GM08714 (cell line): ENCODE results near the gene PCDH18.
"Not testable (repeated sequence)": the region's sequence is repeated elsewhere in the genome, so short reads cannot be mapped to it uniquely, and the experiment has no call there.

ENCODE experiments used
- H3K4me3 ChIP-seq: fragments of 200-500 bp; sonication (Bioruptor generic); 2 replicates; pipeline ENCODE4 v1.5.1; 2014; ENCODE audit warnings: mild to moderate bottlenecking, low read length, inconsistent platforms
- ZNF274 ChIP-seq: IDR thresholded peaks from 2 replicates; pipeline ENCODE4 v1.6.1; 2012; ENCODE audit warnings: mild to moderate bottlenecking, low read depth, low read length

The PCDH18 gene

DNA sequence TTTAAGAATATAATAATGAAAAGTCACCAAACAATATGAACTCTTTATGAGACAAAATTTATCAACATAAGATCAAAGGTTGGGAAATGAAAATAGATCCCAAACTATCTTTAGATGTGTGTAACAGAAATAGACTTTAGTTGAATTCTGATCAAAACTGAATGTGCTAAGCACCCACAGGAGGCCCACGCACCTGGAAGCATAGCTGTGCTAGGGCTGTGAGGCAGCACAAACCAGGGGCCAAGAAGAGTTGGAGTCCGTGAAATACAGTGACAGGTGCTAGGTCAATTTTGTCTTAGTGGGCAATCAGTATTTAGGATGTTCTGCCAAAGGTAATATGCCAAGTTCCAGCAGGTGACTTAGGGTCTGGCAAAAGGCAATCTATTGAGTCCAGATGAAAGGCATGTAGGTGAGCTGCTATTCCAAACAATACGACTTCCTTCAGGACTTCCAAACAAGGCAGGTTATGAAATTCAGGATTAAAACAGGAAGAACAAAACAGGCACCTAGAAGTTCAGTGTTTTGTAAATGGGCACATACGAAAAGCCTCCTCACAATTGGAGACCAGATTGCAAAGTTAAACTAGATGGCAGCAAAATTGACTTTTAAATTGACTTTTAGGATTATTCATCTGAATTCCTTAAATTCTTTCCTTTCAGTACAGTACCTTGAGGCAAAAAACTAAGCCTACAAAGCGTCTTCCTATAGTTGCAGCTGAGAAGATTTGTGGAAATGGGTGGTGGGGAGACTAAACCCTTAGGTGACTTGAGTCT lies 4.7 kb upstream of the PCDH18 start:
- no peak overlapping the region for H3K4me3 ChIP-seq
- no peak for TF ChIP-seq ZNF274

- H3K4me3 ChIP-seq: no peak overlapping the region
- no peak for TF ChIP-seq ZNF274
These were observed 3.4 kb upstream of the PCDH18 start for GRCh38 chr4:137535718-137536117.

- no peak for TF ChIP-seq ZNF274
- no peak overlapping the region for H3K4me3 ChIP-seq
These were observed 2.2 kb upstream of the PCDH18 start for GRCh38 chr4:137534516-137534915.

- no peak for TF ChIP-seq ZNF274
- H3K4me3 ChIP-seq: no peak overlapping the region
These were observed 1.6 kb upstream of the PCDH18 start for GRCh38 chr4:137533855-137534254.

GRCh38 chr4:137532869-137533236 lies 559 bp upstream of the PCDH18 start:
- TF ChIP-seq ZNF274: no peak
- peak overlapping the region; percentile 27; the same call in 1 of the 2 replicates for H3K4me3 ChIP-seq

- no peak for TF ChIP-seq ZNF274
- H3K4me3 ChIP-seq: peak overlapping the region; percentile 49; the same call in 1 of the 2 replicates
These were observed 917 bp downstream of the PCDH18 start for GRCh38 chr4:137531168-137531985.

- no peak for TF ChIP-seq ZNF274
- H3K4me3 ChIP-seq: no peak overlapping the region
These were observed 2.1 kb downstream of the PCDH18 start for GRCh38 chr4:137530176-137530575.

GRCh38 chr4:137529432-137529831 lies 2.9 kb downstream of the PCDH18 start:
- no peak for TF ChIP-seq ZNF274
- H3K4me3 ChIP-seq: no peak overlapping the region

DNA sequence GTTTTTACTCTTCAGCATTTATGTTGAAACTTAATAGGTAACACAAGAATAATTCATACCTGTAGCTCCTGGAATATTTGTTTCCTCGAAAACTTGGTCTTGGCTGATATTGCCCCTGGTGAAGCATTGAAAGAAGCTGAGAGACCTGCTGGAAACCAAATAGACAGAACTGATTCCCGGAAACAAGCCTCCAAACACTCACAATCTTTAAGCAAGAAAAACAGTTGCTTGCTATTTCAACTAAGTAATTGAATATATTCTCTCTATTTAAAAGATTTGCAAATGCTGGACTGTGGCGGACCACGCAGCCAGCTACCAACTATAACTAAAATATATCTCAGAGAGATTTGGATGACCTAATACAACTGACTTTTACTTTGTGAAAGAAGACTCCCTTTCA lies 3.6 kb downstream of the PCDH18 start:
- TF ChIP-seq ZNF274: no peak
- H3K4me3 ChIP-seq: no peak overlapping the region

GRCh38 chr4:137526681-137527080 lies 5.6 kb downstream of the PCDH18 start:
- H3K4me3 ChIP-seq: no peak overlapping the region

DNA sequence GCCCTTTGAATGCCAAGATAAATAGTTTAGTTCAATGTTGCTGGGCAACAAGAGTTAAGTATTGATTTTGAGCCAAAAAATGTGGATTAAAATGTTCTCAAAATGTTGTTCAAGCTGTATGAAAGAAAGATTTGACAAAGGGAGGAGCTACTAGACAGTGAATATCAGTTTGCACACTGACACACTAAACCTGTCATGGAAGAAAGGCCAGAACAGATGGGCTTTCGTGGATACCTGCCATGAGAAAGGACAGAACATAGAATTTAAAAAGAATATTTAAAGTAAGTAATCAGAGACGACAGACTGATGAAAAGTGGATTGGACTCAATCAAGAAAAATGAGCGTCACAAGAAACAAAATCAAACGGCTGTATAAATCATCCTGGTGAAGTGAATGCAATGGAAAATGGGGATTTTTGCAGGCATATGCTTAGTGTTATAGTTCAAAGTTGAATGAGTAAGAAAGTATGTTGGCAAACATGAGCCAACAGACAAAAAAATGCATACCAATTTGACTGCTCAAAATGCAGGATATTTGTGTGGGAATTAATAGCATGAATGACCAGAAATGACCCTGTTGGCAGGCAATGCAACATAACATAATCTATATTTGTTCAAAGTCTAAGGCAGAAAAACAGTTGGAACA lies 7.4 kb downstream of the PCDH18 start:
- no peak for TF ChIP-seq ZNF274
- H3K4me3 ChIP-seq: no peak overlapping the region

More at GRCh38 chr4:137526681-137527080, 5.6 kb downstream of the PCDH18 start:
- TF ChIP-seq ZNF274: no peak

DNA sequence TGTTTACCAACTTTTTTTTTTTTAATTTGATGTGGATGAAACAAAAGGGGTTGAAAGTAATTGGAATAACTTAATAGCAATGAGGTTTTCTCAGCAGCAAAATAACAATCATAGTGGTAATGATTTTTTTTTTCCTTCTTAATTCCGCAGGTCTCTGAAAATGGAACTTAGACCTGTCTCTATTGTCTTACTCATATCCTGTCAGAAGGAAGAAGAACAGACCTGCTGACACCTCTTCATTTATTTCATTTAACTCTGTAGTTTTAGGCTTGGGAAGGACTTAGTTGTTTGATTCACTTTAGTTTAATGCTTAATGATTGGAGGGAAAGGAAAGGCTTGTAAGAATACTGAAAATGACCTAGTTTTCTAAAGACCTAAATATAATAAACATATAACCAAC lies 9.0 kb downstream of the PCDH18 start:
- H3K4me3 ChIP-seq: no peak overlapping the region
- no peak for TF ChIP-seq ZNF274

DNA sequence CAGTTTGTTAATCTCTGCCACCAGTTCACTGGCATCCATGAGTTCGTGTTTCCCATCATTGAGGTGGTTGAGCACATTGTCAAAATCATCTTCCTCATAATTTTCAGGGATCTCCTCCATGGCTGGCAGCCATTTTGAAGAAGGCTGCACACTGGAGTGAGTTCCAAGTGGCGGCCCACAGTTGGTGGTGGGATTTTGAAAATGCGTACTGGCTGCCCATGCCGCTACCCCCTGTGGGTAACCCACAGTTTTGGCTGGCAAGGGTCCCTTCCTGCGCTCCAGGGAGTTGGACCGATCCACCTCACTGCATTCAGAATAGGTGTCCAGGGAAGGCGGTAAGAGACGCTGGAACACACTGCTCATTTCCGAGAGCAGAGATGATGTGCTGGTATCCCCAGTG lies 11.2 kb downstream of the PCDH18 start:
- TF ChIP-seq ZNF274: no peak
- H3K4me3 ChIP-seq: no peak overlapping the region

- H3K4me3 ChIP-seq: no peak overlapping the region
- no peak for TF ChIP-seq ZNF274
These were observed 12.9 kb downstream of the PCDH18 start for GRCh38 chr4:137519406-137519805.

- H3K4me3 ChIP-seq: not testable (repeated sequence)
These were observed 15.0 kb downstream of the PCDH18 start for GRCh38 chr4:137517323-137517722.
